K562 (cell line): ENCODE measurements around the gene NRSN2. TPM values are rescaled to one million over a fixed set of nuclear protein-coding genes. Genes with fewer than 3 reads are reported as not detected.

ENCODE experiments used
- ARID4B ChIP-seq: sonication (generic); formaldehyde crosslinking; IDR thresholded peaks from 2 replicates; pipeline ENCODE4 v1.8.0; 2022; ENCODE audit warnings: mild to moderate bottlenecking, missing genetic modification reagents
- POLR2AphosphoS5 ChIP-seq: IDR thresholded peaks from 2 replicates; pipeline ENCODE4 v1.6.1; 2011; ENCODE audit warnings: mild to moderate bottlenecking, low read depth, low read length, moderate library complexity; ENCODE audit not compliant: control insufficient read depth, insufficient read depth
- TBP ChIP-seq: optimal IDR thresholded peaks from 2 replicates; pipeline ENCODE3; 2011; ENCODE audit warnings: low read depth, low read length, improper control_type of control experiment
- ZNF12 ChIP-seq: sonication (generic); formaldehyde crosslinking; IDR thresholded peaks from 2 replicates; pipeline ENCODE4 v1.4.0; 2020; ENCODE audit warnings: mild to moderate bottlenecking, missing genetic modification reagents
- ZNF217 ChIP-seq: sonication (generic); formaldehyde crosslinking; IDR thresholded peaks from 2 replicates; pipeline ENCODE4 v1.8.0; 2022; ENCODE audit warnings: mild to moderate bottlenecking, missing genetic modification reagents
- ZNF239 ChIP-seq: fragments of 250-450 bp; sonication (Bioruptor Pico); IDR thresholded peaks from 2 replicates; pipeline ENCODE4 v1.4.0; 2020; ENCODE audit warnings: mild to moderate bottlenecking
- ZNF318 ChIP-seq, 2 experiments: fragments of 450-650 bp; IDR thresholded peaks; 2 replicates each; pipeline ENCODE4 v1.6.1; 2016; ENCODE audit warnings: mild to moderate bottlenecking in 2 of 2, borderline replicate concordance in 1 of 2, low read depth in 1 of 2, moderate library complexity in 1 of 2
- ZNF589 ChIP-seq: fragments of 200-800 bp; sonication (Bioruptor generic); IDR thresholded peaks from 2 replicates; pipeline ENCODE4 v1.6.1; 2016; ENCODE audit warnings: low read depth, missing genetic modification characterization, missing compliant biosample characterization
- polyA plus RNA-seq, 8 experiments: library from polyadenylated mRNA; depleted of rRNA in 4 of 8; stranded (reverse) in 5 of 8; unstranded in 3 of 8; fragments of >200 nt; fragmentation: Nextera tagmentation in 2 of 8; fragmentation: Illumina TruSeq in 1 of 8; extraction: Ambion mirVana in 2 of 8; extraction: Trizol in 1 of 8; gene quantifications; 2 replicates each; pipeline versions ENCODE4 v1.2.1 to v1.2.3, GENCODE V29; 2011 to 2014; ENCODE audit warnings: inconsistent platforms in 1 of 8, missing spikeins in 1 of 8
- total RNA-seq, 7 experiments: library from RNA; depleted of rRNA in 6 of 7; stranded (reverse); fragments of >200 nt in 6 of 7; fragmentation: Illumina TruSeq in 2 of 7; extraction: Trizol in 2 of 7; gene quantifications; 2 replicates each; pipeline versions ENCODE4 v1.2.1 to v1.2.3, GENCODE V29; 2011 to 2021; ENCODE audit warnings: low replicate concordance in 1 of 7
- TF ChIP-seq, protein P1 (sequence below): sonication (generic); formaldehyde crosslinking; IDR thresholded peaks from 2 replicates; pipeline ENCODE4 v1.4.0; 2020; ENCODE audit warnings: mild to moderate bottlenecking, missing genetic modification reagents
- TF ChIP-seq, protein P2 (sequence below): fragments of 250-450 bp; sonication (Bioruptor Pico); IDR thresholded peaks from 2 replicates; pipeline ENCODE4 v1.4.0; 2020

The NRSN2 gene
- total and polyA plus RNA-seq, 9 of the 15 experiments (the other 6 are each of a cell fraction or from before 2014, with no cell fraction given) = 7.5 to 29.7 (median 11.1) TPM

- TF ChIP-seq, protein P1, sequence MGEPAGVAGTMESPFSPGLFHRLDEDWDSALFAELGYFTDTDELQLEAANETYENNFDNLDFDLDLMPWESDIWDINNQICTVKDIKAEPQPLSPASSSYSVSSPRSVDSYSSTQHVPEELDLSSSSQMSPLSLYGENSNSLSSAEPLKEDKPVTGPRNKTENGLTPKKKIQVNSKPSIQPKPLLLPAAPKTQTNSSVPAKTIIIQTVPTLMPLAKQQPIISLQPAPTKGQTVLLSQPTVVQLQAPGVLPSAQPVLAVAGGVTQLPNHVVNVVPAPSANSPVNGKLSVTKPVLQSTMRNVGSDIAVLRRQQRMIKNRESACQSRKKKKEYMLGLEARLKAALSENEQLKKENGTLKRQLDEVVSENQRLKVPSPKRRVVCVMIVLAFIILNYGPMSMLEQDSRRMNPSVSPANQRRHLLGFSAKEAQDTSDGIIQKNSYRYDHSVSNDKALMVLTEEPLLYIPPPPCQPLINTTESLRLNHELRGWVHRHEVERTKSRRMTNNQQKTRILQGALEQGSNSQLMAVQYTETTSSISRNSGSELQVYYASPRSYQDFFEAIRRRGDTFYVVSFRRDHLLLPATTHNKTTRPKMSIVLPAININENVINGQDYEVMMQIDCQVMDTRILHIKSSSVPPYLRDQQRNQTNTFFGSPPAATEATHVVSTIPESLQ = no peak
- TF ChIP-seq TBP = peak; percentile 65
- TF ChIP-seq POLR2AphosphoS5 = no peak
- no peak for TF ChIP-seq ZNF239 (CRISPR knock-in tag)
- TF ChIP-seq ARID4B (CRISPR knock-in tag) = no peak
- TF ChIP-seq, protein P2, sequence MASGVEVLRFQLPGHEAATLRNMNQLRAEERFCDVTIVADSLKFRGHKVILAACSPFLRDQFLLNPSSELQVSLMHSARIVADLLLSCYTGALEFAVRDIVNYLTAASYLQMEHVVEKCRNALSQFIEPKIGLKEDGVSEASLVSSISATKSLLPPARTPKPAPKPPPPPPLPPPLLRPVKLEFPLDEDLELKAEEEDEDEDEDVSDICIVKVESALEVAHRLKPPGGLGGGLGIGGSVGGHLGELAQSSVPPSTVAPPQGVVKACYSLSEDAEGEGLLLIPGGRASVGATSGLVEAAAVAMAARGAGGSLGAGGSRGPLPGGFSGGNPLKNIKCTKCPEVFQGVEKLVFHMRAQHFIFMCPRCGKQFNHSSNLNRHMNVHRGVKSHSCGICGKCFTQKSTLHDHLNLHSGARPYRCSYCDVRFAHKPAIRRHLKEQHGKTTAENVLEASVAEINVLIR (CRISPR knock-in tag) = peak; percentile 80
- TF ChIP-seq ZNF589 (CRISPR knock-in tag) = peak; percentile 79; the same call in 1 of the 2 replicates
- no peak for TF ChIP-seq ZNF318 (IDR thresholded peaks at IDR 0.05; ENCODE audit: borderline replicate concordance in 1 of 2, low read depth in 1 of 2)
- TF ChIP-seq ZNF217 (CRISPR knock-in tag) = no peak
- TF ChIP-seq ZNF12 (CRISPR knock-in tag) = no peak
Observed at GRCh38 chr20:325045-325888, 21.6 kb upstream of the NRSN2 start, which contains the start of gene SOX12 (continued).
